Lung microvascular endothelial cell (primary cell): ENCODE measurements around the gene CDIPT. TPM values are rescaled to one million over a fixed set of nuclear protein-coding genes. Genes with fewer than 3 reads are reported as not detected.

ENCODE experiments used
- DNase-seq, 2 donors: peaks; one replicate each; pipeline versions ENCODE4 v3.0.0 to v3.0.0-alpha.2; 2010; ENCODE audit warnings: low read depth in 2 of 2
- total RNA-seq: library from RNA; depleted of rRNA; stranded (reverse); fragments of >200 nt; gene quantifications from 2 replicates; pipeline ENCODE4 v1.2.1, GENCODE V29; 2014

The CDIPT gene
- total RNA-seq, 1 donor from 2014 or later, result 86.3 TPM

GRCh38 chr16:29830774-29831173 is 32.3 kb downstream of the CDIPT start:
- DNase-seq, result no peak

GRCh38 chr16:29826342-29826695 is 36.7 kb downstream of the CDIPT start:
- no peak for DNase-seq

- DNase-seq, result peak; percentile 48 to 75
These were observed 37.6 kb downstream of the CDIPT start for GRCh38 chr16:29825145-29826044.

GRCh38 chr16:29824589-29825144 is 38.4 kb downstream of the CDIPT start:
- peak; percentile 35 to 85 for DNase-seq

GRCh38 chr16:29821643-29822115 is 41.3 kb downstream of the CDIPT start:
- peak; percentile 52 to 82 for DNase-seq

- DNase-seq, result peak; percentile 49 to 51
These were observed 42.0 kb downstream of the CDIPT start for GRCh38 chr16:29820730-29821642.

- DNase-seq, result peak in 1 of 2 donors; percentile 48
These were observed 42.7 kb downstream of the CDIPT start, which contains the start of gene MVP for GRCh38 chr16:29820271-29820701. MVP (plus strand) TSS chr16:29820462; CDS start chr16:29830550, 10,088 bp downstream.

GRCh38 chr16:29819506-29819905 is 43.5 kb downstream of the CDIPT start:
- no peak for DNase-seq

- DNase-seq, result no peak
These were observed 44.9 kb downstream of the CDIPT start for GRCh38 chr16:29818082-29818481.

GRCh38 chr16:29816694-29817441 is 46.2 kb downstream of the CDIPT start:
- DNase-seq, result peak; percentile 60 to 63

- peak; percentile 100 for DNase-seq
These were observed 47.0 kb downstream of the CDIPT start, which contains the start of gene PAGR1 for GRCh38 chr16:29815793-29816693. PAGR1 (plus strand) TSS chr16:29816152; CDS start chr16:29816526, 374 bp downstream.

GRCh38 chr16:29815032-29815721 is 47.8 kb downstream of the CDIPT start:
- DNase-seq, result no peak

- no peak for DNase-seq
These were observed 48.4 kb downstream of the CDIPT start for GRCh38 chr16:29814592-29814991.

GRCh38 chr16:29813644-29814562 is 49.1 kb downstream of the CDIPT start:
- no peak for DNase-seq

GRCh38 chr16:29812754-29813643 is 50.0 kb downstream of the CDIPT start:
- no peak for DNase-seq

GRCh38 chr16:29811896-29812665 is 50.9 kb downstream of the CDIPT start, which contains the start of gene PRRT2:
PRRT2 (plus strand) TSS chr16:29812193; CDS start chr16:29813055, 862 bp downstream.
- DNase-seq, result peak; percentile 40 to 56
